ENCODE data around the gene NARF.

DNA sequence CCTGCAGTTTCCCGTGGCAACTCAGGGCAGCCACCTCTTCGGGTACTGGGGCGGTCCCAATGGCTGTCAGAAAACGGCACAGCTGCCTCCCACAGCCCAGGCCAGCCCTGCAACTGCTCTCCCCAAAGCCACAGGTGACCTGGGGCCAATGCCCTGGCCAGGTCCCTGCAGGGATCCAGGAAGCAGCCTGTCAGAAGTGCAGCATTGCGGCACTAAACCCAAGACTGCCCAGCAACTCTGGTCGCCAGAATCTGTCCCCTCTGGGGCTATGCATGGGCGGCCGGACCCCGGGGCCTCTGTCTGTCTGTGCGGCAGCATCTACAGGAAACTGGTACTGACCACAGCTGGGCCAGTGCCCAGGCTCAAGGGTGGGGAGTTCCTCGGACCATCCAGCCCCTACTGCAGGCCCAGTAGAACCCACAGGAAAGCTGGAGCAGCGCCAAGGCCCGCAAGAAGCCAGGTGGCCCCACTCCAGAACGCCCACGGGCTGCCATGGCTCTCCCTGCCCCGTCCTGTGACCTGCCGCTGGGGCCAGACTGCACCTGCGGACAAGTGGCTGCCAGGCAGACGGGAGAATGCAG is 13.5 kb upstream of the NARF start:
- TF ChIP-seq, protein P1, sequence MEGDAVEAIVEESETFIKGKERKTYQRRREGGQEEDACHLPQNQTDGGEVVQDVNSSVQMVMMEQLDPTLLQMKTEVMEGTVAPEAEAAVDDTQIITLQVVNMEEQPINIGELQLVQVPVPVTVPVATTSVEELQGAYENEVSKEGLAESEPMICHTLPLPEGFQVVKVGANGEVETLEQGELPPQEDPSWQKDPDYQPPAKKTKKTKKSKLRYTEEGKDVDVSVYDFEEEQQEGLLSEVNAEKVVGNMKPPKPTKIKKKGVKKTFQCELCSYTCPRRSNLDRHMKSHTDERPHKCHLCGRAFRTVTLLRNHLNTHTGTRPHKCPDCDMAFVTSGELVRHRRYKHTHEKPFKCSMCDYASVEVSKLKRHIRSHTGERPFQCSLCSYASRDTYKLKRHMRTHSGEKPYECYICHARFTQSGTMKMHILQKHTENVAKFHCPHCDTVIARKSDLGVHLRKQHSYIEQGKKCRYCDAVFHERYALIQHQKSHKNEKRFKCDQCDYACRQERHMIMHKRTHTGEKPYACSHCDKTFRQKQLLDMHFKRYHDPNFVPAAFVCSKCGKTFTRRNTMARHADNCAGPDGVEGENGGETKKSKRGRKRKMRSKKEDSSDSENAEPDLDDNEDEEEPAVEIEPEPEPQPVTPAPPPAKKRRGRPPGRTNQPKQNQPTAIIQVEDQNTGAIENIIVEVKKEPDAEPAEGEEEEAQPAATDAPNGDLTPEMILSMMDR (IDR thresholded peaks at IDR 0.05; ENCODE audit: extremely low read depth in 1 of 2, insufficient read depth in 1 of 2, low read depth in 1 of 2, low read length in 2 of 2) = no peak
- TF ChIP-seq, protein P2, sequence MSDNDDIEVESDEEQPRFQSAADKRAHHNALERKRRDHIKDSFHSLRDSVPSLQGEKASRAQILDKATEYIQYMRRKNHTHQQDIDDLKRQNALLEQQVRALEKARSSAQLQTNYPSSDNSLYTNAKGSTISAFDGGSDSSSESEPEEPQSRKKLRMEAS (IDR thresholded peaks at IDR 0.05; ENCODE audit: insufficient read depth, insufficient read length) = no peak
- TF ChIP-seq EZH2 (IDR thresholded peaks at IDR 0.05; ENCODE audit: borderline replicate concordance, low read depth, low read length, severe bottlenecking) (no peak), POLR2A (IDR thresholded peaks at IDR 0.05; ENCODE audit: low read depth, low read length) (no peak), POLR2AphosphoS5 (IDR thresholded peaks at IDR 0.05; ENCODE audit: insufficient read depth, low read depth, low read length) (no peak), GATA2 (IDR thresholded peaks at IDR 0.05; ENCODE audit: insufficient read depth, insufficient read length, low read depth, low read length) (no peak), MYC (IDR thresholded peaks at IDR 0.05; ENCODE audit: low read depth, low read length) (no peak), JUN (IDR thresholded peaks at IDR 0.05; ENCODE audit: borderline replicate concordance, insufficient read depth, insufficient read length, low read depth) (no peak), FOS (IDR thresholded peaks at IDR 0.05; ENCODE audit: borderline replicate concordance, insufficient read depth, low read length) (no peak)

Measured in endothelial cell of umbilical vein (primary cell).